GM19240 (cell line): ENCODE results near the gene NIN.
"Not testable (repeated sequence)": the region's sequence is repeated elsewhere in the genome, so short reads cannot be mapped to it uniquely, and the experiment has no call there.

ENCODE experiments used
- DNase-seq: peaks from one replicate; pipeline ENCODE4 v3.0.0; 2011; ENCODE audit warnings: low spot score; ENCODE audit not compliant: insufficient read length

NIN gene

GRCh38 chr14:50718949-50719348 lies 112.0 kb downstream of the NIN start:
- DNase-seq: no peak

GRCh38 chr14:50717811-50718210 lies 113.2 kb downstream of the NIN start:
- no peak for DNase-seq

GRCh38 chr14:50714450-50715073 lies 116.4 kb downstream of the NIN start:
- DNase-seq: peak; percentile 13

- DNase-seq: no peak
Measured at GRCh38 chr14:50711043-50711442, 119.9 kb downstream of the NIN start.

- no peak for DNase-seq
Measured at GRCh38 chr14:50705026-50705593, 125.9 kb downstream of the NIN start.

GRCh38 chr14:50704454-50705010 lies 126.4 kb downstream of the NIN start:
- DNase-seq: no peak

- no peak for DNase-seq
Measured at GRCh38 chr14:50697659-50698290, 133.2 kb downstream of the NIN start.

GRCh38 chr14:50694260-50694659 lies 136.7 kb downstream of the NIN start:
- not testable (repeated sequence) for DNase-seq

- no peak for DNase-seq
Measured at GRCh38 chr14:50688875-50689274, 142.1 kb downstream of the NIN start.

GRCh38 chr14:50679674-50680073 lies 151.3 kb downstream of the NIN start:
- DNase-seq: no peak

- DNase-seq: no peak
Measured at GRCh38 chr14:50678163-50678562, 152.8 kb downstream of the NIN start.

- DNase-seq: no peak
Measured at GRCh38 chr14:50677527-50678063, 153.4 kb downstream of the NIN start.

GRCh38 chr14:50676814-50677516 lies 154.0 kb downstream of the NIN start:
- no peak for DNase-seq

- DNase-seq: no peak
Measured at GRCh38 chr14:50675597-50675996, 155.4 kb downstream of the NIN start.

GRCh38 chr14:50670866-50671256 lies 160.1 kb downstream of the NIN start:
- DNase-seq: no peak

- no peak for DNase-seq
Measured at GRCh38 chr14:50670196-50670865, 160.6 kb downstream of the NIN start.
